Measurements from ENCODE around the gene B3GAT1.

- TF ChIP-seq FOXK2 (IDR thresholded peaks at IDR 0.05) = no peak
- no peak for TF ChIP-seq SUZ12 (IDR thresholded peaks at IDR 0.05)
- no peak for TF ChIP-seq PKNOX1 (IDR thresholded peaks at IDR 0.05)
Measured at GRCh38 chr11:134333312-134333711, 78.7 kb downstream of the B3GAT1 start.

Data from HEK293T (cell line).